Panc1 (cell line): ENCODE data around the gene SKI. TPM values are rescaled to one million over a fixed set of nuclear protein-coding genes. Genes with fewer than 3 reads are reported as not detected.

ENCODE experiments used
- ATAC-seq: fragments of 200-7000 bp; cut with Tn5 transposase; 2 replicates; pipeline ENCODE4 v1.9.1; 2020; ENCODE audit warnings: mild to moderate bottlenecking, moderate library complexity
- BruUV-seq: library from RNA; stranded (reverse); fragments of 400-500 nt; replicated peaks from 2 replicates; lab custom pipeline; 2021; lab: Mats Ljungman, UMichigan
- CTCF ChIA-PET: fragments of 300-600 bp; sonication (Branson Sonifier 250); formaldehyde crosslinking; loops from one replicate; lab custom pipeline; 2022; ENCODE audit warnings: antibody characterized with exemption; lab: Charles Lee
- POLR2A ChIA-PET: fragments of 300-600 bp; sonication (Branson Sonifier 250); formaldehyde crosslinking; loops from one replicate; lab custom pipeline; 2022; ENCODE audit warnings: antibody characterized with exemption; lab: Charles Lee
- DNase-seq: peaks from one replicate; pipeline ENCODE4 v3.0.0-alpha.2; 2010; ENCODE audit warnings: low read depth, low spot score
- H3K27ac ChIP-seq: 2 replicates; pipeline ENCODE4 v1.5.1; 2011; ENCODE audit warnings: mild to moderate bottlenecking, low read length, inconsistent platforms
- H3K27me3 ChIP-seq: fragments of 200-500 bp; sonication (Bioruptor generic); 2 replicates; pipeline ENCODE4 v1.6.0; 2014; ENCODE audit warnings: low read length, inconsistent platforms; ENCODE audit not compliant: control insufficient read depth, insufficient read depth
- H3K36me3 ChIP-seq: fragments of 200-500 bp; sonication (Bioruptor generic); 2 replicates; pipeline ENCODE4 v1.5.1; 2014; ENCODE audit warnings: inconsistent platforms, mild to moderate bottlenecking, low read length, moderate library complexity; ENCODE audit not compliant: control insufficient read depth, insufficient read depth
- H3K4me1 ChIP-seq: 2 replicates; pipeline ENCODE4 v1.5.1; 2011; ENCODE audit warnings: inconsistent platforms, mild to moderate bottlenecking, low read length, moderate library complexity; ENCODE audit not compliant: control insufficient read depth, insufficient read depth
- H3K4me3 ChIP-seq, 2 experiments: 2 replicates each; pipeline ENCODE4 v1.5.1; 2011 to 2012; ENCODE audit warnings: low read depth in 2 of 2, low read length in 2 of 2, mild to moderate bottlenecking in 2 of 2, inconsistent platforms in 1 of 2, moderate library complexity in 1 of 2
- H3K9me3 ChIP-seq: fragments of 200-500 bp; sonication (Bioruptor generic); 2 replicates; pipeline ENCODE4 v1.5.1; 2014; ENCODE audit warnings: low read depth, mild to moderate bottlenecking, inconsistent platforms, low read length, moderate library complexity; ENCODE audit not compliant: control insufficient read depth, insufficient read depth
- CTCF ChIP-seq: fragments of 450-650 bp; IDR thresholded peaks from 2 replicates; pipeline ENCODE4 v1.5.1; 2017; ENCODE audit warnings: mild to moderate bottlenecking
- POLR2AphosphoS5 ChIP-seq: IDR thresholded peaks from 2 replicates; pipeline ENCODE4 v1.6.1; 2012; ENCODE audit warnings: mild to moderate bottlenecking, low read depth, low read length, moderate library complexity
- REST ChIP-seq, 2 experiments: IDR thresholded peaks; 2 replicates each; pipeline ENCODE4 v1.6.1; 2011 to 2012; ENCODE audit warnings: low read depth in 2 of 2, control low read depth in 1 of 2, low read length in 1 of 2, mild to moderate bottlenecking in 1 of 2, moderate library complexity in 1 of 2; ENCODE audit not compliant: insufficient read depth in 1 of 2
- SIN3A ChIP-seq: IDR thresholded peaks from 2 replicates; pipeline ENCODE4 v1.6.1; 2012; ENCODE audit warnings: low read depth, mild to moderate bottlenecking, low read length, moderate library complexity, borderline replicate concordance; ENCODE audit not compliant: insufficient read depth
- TCF7L2 ChIP-seq: IDR thresholded peaks from 2 replicates; pipeline ENCODE4 v1.6.1; 2011; ENCODE audit warnings: mild to moderate bottlenecking, low read depth, low read length, inconsistent platforms
- in situ Hi-C: cut with HindIII; loops from 2 replicates; pipeline ENCODE4 v1.10.0; 2016; ENCODE audit warnings: low sequenced_read_pairs, low pct_unique_long_range_greater_than_20kb
- intact Hi-C: fragments of 100-400 bp; cut with micrococcal nuclease; formaldehyde crosslinking; loops from one replicate; pipeline ENCODE4 v1.10.0; 2022; ENCODE audit not compliant: unreplicated experiment
- total RNA-seq: library from RNA; stranded (reverse); gene quantifications from one replicate; pipeline ENCODE4 v1.2.1, GENCODE V29; 2021; ENCODE audit not compliant: unreplicated experiment

Gene SKI
- total RNA-seq, 1 experiment from 2014 or later: 63.2 TPM

- Histone ChIP-seq H3K27me3 (no peaks in the 10 kb centered on the region), H3K27ac (no peak overlapping the region), H3K9me3 (no peaks in the 10 kb centered on the region), H3K36me3 (no peaks in the 10 kb centered on the region), H3K4me3 (no peak overlapping the region), H3K4me1 (peaks cover 30% of the 10 kb centered on the region)
- POLR2A ChIA-PET: no interaction called here
- ATAC-seq (no peak), DNase-seq (no peak)
- no TSS peak for BruUV-seq
- no peak for TF ChIP-seq POLR2AphosphoS5
- TF ChIP-seq CTCF: no peak
- TF ChIP-seq TCF7L2: no peak
- no peak for TF ChIP-seq SIN3A
- no peak for TF ChIP-seq REST (IDR thresholded peaks at IDR 0.05; ENCODE audit: insufficient read depth in 1 of 2, low read depth in 2 of 2, low read length in 1 of 2)
- intact Hi-C loops (no loop called here), in situ Hi-C loops (no loop called here)
- CTCF ChIA-PET: no interaction called here
Measured at GRCh38 chr1:2286923-2287322, 58.8 kb downstream of the SKI start.

GRCh38 chr1:2287649-2288048 lies 59.5 kb downstream of the SKI start:
- Histone ChIP-seq H3K9me3 (no peaks in the 10 kb centered on the region), H3K27me3 (no peaks in the 10 kb centered on the region), H3K4me3 (no peak overlapping the region), H3K4me1 (peaks cover 29% of the 10 kb centered on the region), H3K36me3 (no peaks in the 10 kb centered on the region), H3K27ac (no peak overlapping the region)
- intact Hi-C loops (no loop called here), in situ Hi-C loops (no loop called here)
- DNase-seq: no peak
- no peak for ATAC-seq
- ChIA-PET CTCF (no interaction called here), POLR2A (no interaction called here)
- BruUV-seq: no TSS peak
- TF ChIP-seq POLR2AphosphoS5 (no peak), CTCF (no peak), TCF7L2 (no peak), SIN3A (no peak), REST (IDR thresholded peaks at IDR 0.05; ENCODE audit: insufficient read depth in 1 of 2, low read depth in 2 of 2, low read length in 1 of 2) (no peak)
